Measurements from ENCODE around the gene OR5A2.
"Not testable (repeated sequence)": the region's sequence is repeated elsewhere in the genome, so short reads cannot be mapped to it uniquely, and the experiment has no call there.

Gene OR5A2

GRCh38 chr11:59380263-59381059, 45.8 kb downstream of the OR5A2 start:
- no peak for DNase-seq (ENCODE audit: low spot score)

GRCh38 chr11:59372324-59372723, 53.9 kb downstream of the OR5A2 start:
- not testable (repeated sequence) for DNase-seq (ENCODE audit: low spot score)

- no peak for DNase-seq (ENCODE audit: low spot score)
Measured at GRCh38 chr11:59368238-59369022, 57.8 kb downstream of the OR5A2 start.
